ENCODE data around the gene NRAS. TPM values are rescaled to one million over a fixed set of nuclear protein-coding genes. Genes with fewer than 3 reads are reported as not detected.
A peak's percentile ranks its signal among the peaks of the same experiment; 100 is the strongest.

The NRAS gene
- polyA plus RNA-seq, 12 donors, result 48.6 to 64.6 (median 60.4) TPM; not detected in 1

- no peak for DNase-seq
Measured at GRCh38 chr1:114737314-114737849, 20.8 kb upstream of the NRAS start.

GRCh38 chr1:114735479-114735878 lies 18.9 kb upstream of the NRAS start:
- DNase-seq, result no peak

DNA sequence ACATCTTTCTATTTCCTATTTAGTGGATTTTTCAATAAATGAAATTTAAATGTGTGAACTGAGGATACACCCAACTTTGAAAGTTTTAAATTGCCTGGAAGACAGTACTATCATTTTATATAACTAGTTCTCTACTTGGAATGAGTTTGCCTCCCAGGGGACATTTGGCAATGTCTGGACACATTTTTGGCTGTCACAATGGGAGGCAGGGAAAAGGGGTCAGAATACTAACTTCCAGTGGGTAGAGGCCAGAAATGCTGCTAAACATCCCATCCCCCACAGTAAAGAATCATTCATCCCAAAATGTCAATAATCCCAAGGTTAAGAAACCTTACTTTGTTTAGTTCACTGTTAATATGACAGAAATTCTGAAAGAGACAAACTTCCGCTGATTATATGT lies 13.2 kb upstream of the NRAS start:
- no peak for DNase-seq

DNA sequence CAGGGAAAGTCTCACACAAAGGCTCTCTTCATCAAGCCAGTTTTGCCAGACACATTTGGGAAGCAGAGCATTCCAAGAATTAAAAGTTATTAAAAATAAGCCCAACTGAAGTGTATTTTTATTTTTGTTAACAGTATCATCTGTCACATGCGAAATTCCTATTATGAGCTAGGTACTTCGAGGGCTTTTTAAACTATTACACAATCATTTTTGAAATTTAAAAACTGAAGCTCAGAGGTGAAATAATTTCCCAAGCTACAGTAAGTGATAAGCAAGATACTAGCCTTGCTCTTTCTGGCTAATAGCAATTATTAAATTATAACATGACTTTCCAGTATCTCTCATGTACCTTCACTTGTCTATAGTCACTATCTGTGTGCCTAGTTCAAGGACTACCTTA lies 12.0 kb upstream of the NRAS start:
- DNase-seq, result no peak

- no peak for DNase-seq
Measured at GRCh38 chr1:114725230-114725629, 8.7 kb upstream of the NRAS start.

- DNase-seq, result no peak
Measured at GRCh38 chr1:114723915-114724314, 7.3 kb upstream of the NRAS start.

GRCh38 chr1:114723457-114723856 lies 6.9 kb upstream of the NRAS start:
- DNase-seq, result no peak

DNA sequence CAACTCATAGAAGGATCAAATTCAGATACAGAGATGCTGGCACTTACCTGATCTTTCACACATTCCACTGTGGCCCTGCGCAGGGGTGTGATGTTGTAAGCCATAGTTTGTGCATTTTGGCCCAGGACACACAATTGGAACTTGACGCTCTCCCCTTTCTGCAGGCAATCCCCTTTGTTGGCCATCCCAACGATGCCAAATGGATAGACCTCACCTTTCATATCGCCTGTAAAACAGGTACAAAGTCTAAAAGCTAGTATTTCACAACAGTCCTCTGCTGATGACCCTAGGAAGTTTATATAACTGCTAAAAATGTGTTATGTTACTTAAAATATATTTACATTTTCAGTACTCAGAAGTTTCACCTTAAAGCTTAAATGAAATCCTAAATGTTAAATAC lies 3.9 kb upstream of the NRAS start:
- DNase-seq, result no peak

DNA sequence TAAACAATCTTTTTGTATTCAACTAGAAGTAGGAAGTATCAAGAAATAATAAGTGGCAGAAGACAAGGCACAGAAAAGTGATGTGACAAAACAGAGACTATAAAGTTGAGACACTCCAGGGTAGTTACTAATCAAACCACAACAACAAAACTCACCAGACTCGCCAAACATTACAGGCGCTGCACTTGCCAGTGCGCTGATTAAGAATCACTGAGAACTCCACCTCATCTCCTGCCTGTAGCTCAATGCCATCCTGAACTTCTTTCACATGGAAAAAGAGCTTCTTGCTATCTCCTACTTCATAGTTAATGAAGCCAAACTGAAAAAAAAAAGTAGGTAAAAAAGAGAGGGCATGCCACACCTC lies 2.8 kb upstream of the NRAS start:
- no peak for DNase-seq

DNA sequence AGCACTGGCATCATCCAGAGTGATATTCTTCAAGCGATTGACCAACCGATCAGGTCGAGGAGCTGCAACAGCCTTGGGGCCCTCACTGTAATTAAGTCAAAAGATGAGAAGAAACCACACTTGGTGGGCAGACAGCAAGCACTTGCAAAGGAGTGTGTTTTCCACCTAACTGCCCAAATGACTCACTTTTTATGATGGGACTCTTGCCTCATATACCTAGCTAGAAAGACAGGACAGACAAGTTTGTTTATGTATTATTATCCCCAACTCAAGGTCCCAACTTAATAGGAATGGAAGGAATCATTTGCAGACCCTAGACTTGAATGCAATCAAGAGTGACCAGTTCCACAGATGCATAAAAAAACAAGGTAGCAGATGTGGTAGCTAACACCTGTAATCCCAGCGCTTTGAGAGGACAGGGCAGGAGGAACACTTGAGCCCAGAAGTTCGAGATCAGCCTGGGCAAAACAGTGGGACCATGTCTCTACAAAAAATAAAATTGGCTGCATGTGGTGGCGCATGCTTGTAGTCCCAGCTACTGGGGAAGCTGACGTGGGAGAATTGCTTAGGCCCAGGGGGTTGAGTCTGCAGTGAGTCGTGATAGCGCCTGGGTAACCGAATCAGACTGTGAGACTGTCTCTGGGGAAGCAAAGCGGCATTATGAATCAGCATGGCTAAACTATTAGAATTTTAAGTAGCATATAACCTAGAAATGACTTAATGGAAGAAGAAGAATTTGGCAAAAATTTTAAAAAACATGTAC lies 2.3 kb upstream of the NRAS start:
- DNase-seq, result no peak

DNA sequence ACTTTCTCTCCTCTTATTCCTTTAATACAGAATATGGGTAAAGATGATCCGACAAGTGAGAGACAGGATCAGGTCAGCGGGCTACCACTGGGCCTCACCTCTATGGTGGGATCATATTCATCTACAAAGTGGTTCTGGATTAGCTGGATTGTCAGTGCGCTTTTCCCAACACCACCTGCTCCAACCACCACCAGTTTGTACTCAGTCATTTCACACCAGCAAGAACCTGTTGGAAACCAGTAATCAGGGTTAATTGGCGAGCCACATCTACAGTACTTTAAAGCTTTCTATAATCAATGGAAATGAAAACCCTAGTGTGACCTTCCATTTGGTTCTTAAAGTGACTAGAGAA lies 643 bp downstream of the NRAS start:
- DNase-seq, result peak; percentile 9

- no peak for DNase-seq
Measured at GRCh38 chr1:114712977-114713376, 3.6 kb downstream of the NRAS start.

DNA sequence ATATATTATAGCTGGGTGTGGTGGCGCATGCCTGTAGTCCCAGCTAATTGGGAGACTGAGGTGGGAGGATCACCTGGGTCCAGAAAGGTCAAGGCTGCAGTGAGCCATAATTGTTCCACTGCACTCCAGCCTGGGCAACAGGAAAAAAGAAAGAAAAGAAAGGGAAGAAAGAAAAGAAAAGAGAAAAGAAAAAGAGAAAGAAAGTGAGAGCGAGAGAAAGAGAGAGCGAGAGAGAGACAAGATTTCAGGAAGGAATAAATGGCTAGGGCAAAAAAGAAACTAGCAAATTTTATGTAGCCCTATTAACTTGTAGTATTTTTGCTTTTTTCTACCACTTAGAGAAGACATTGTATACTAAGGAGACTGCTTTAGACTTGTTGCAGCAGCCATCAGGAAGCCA lies 6.2 kb downstream of the NRAS start:
- no peak for DNase-seq

- DNase-seq, result no peak
Measured at GRCh38 chr1:114707604-114708003, 9.0 kb downstream of the NRAS start.

GRCh38 chr1:114703242-114703641 lies 13.3 kb downstream of the NRAS start:
- no peak for DNase-seq

DNA sequence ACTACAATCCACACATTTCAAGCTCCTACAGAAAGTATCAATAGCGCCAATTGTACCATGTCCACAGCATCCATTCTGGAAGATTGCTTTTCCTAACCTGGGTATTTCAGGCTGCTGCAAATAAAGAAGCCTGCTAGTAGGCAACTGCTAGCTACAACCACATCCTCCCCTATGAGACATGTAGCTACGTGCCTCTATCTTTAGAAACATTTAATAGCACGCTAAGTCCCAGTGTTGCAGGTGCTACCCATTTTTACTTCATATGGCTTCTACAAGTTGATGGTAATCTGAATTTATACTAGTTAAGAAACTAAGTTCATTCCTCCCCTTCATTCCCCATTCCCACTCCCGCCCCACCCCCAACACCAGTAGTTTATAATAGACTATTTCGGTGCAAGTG lies 13.8 kb downstream of the NRAS start:
- no peak for DNase-seq

DNA sequence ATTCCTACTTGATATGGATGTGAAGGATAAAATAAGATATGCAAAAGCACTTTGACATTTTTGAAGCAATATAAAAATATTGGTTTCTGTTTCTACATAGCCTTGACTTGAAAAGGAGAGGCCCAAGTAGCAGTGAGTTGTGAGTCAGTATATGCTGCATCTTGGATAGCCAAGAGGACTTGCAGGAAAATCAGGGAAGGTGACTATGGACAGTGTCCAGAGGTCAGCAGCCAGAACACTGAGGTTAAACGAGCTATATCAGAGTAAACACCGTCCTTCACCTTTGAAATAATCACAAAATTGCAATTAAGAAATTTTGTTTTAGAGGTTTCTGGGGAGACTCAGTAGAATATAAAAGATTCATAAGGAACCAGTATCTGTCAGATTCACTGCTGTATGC lies 14.6 kb downstream of the NRAS start:
- no peak for DNase-seq

- DNase-seq, result no peak
Measured at GRCh38 chr1:114700036-114700600, 16.5 kb downstream of the NRAS start.

DNA sequence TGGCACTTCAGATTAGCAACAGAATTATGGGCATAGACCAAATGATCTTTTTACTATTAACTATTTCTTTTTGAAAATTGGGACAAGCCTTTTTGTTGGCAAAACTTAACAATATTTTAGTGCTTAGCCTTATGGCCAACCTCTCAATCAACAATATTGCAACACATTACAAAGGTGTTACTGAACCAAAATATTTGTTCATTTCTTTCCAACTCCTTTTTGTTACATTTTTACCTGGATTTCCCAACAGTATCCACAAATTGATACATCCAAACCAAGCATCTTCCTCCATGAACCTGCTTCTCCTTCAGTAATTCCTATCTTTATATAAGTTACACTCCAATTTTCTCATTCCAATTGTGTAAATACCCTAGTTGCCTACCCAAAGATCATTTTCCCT lies 19.8 kb downstream of the NRAS start:
- DNase-seq, result no peak

DNA sequence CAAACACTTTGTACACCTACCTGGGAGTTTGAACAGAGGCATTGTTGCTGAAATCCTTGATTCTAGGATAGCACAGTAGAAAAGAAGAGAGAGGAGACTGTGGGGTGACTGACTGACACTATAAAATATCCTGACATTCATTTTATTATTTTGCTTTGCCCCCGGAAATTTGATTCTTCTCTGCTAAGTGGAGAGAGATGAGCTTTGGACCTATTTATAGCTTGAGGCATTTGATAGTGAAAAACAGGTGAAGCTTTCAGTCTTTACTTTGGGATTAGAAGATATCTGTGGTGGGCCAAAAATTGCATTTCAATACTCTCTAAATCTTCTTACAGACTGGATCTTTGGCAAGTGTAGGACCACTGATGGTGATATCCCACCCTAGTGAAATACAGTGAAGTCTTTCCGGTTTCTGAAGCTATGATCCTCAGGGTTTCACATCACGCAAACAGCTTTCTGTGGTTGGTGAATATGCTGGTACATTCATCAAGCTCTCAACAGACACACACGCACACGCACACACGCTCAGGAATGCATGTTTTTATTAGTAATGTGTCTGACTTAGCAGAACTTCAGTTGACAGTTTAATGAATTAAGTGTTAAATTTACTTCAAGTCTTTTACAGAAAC lies 21.0 kb downstream of the NRAS start, which contains the start of gene AMPD1:
Gene AMPD1, minus strand, starts transcription at position 117 of the 629 bp plus-strand sequence. Its CDS starts 75 bp downstream, at position 42.
- DNase-seq, result no peak

GRCh38 chr1:114694540-114695310 lies 21.8 kb downstream of the NRAS start:
- no peak for DNase-seq

DNA sequence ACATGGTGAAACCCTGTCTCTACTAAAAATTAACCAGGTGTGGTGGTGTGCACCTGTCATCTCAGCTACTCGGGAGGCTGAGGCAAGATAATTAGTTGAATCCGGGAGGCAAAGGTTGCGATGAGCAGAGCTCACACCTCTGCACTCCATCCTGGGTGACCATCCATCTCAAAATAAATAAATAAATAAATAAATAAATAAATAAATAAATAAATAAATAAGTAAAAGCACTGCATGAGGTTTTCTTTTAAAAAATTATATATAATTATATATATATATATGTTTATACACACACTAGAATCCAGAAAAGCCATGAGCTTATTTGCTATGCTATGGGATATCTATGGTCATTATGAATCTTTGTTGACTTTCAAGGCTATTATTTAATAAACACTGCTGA lies 23.6 kb downstream of the NRAS start:
- DNase-seq, result no peak

All from muscle of arm (tissue), 12 donors.